ENCODE data around the gene PRSS48.

- TF ChIP-seq CTCF (IDR thresholded peaks at IDR 0.05) (no peak), POLR2A (IDR thresholded peaks at IDR 0.05) (no peak)
Observed at GRCh38 chr4:151263455-151263854, 13.5 kb upstream of the PRSS48 start.
